ENCODE measurements around the gene TUBA3D. TPM values are rescaled to one million over a fixed set of nuclear protein-coding genes. Genes with fewer than 3 reads are reported as not detected.

The TUBA3D gene
- total and polyA plus RNA-seq, 9 of the 15 experiments (the other 6 are each of a cell fraction or from before 2014, with no cell fraction given): not detected

GRCh38 chr2:131488306-131489205 is 12.6 kb downstream of the TUBA3D start:
- intact Hi-C loops (cut with micrococcal nuclease): loop anchor here (10.0 kb wide), 1 partner anchor 1304 kb away; the partner anchor contains the start of genes MZT2B and SMPD4
- ChIA-PET CTCF (ENCODE audit: low intra/inter-chr PET ratio) (interaction anchor here (0.7 kb wide), 1 partner anchor 75 kb away, joined by 3 read pairs; no protein-coding TSS in a partner anchor), POLR2A (interaction anchor here (0.6 to 1.2 kb wide), 2 partner anchors 1302 to 1709 kb away, joined by 3 to 7 read pairs; no protein-coding TSS in a partner anchor)
- no peak for DNase-seq (ENCODE audit: extremely low read depth in 1 of 4, low spot score in 3 of 4)
- Histone ChIP-seq H3K4me3 (no peak overlapping the region), H3K4me2 (ENCODE audit: insufficient read depth, low read length) (no peak overlapping the region), H3K9me1 (ENCODE audit: control insufficient read depth, insufficient read depth, low read length) (no peaks in the 10 kb centered on the region), H2AFZ (ENCODE audit: low read depth, low read length) (no peak overlapping the region), H3K27ac (ENCODE audit: extremely low read depth, low read depth, low read length) (no peak overlapping the region), H3K9ac (ENCODE audit: insufficient read depth in 1 of 2, low read depth in 2 of 2, low read length in 2 of 2) (peak overlapping the region in 1 of 2 experiments; percentile 79; a peak in 2 of 4 replicates), H3K27me3 (ENCODE audit: control insufficient read depth in 2 of 2, insufficient read depth in 2 of 2, low read length in 2 of 2) (no peaks in the 10 kb centered on the region), H3K9me3 (replicated peaks; ENCODE audit: control insufficient read depth, insufficient read depth, low read depth, low read length) (no peaks in the 10 kb centered on the region), H3K36me3 (ENCODE audit: control insufficient read depth, insufficient read depth, low read length) (peaks cover 40% of the 10 kb centered on the region; the same call in 1 of the 3 replicates), H3K4me1 (replicated peaks in 1 of 2; ENCODE audit: control insufficient read depth in 2 of 2, insufficient read depth in 2 of 2, low read length in 2 of 2) (peaks cover 2 to 37% of the 10 kb centered on the region in 2 experiments; a peak in 3 of 5 replicates), H3K79me2 (ENCODE audit: control insufficient read depth, insufficient read depth, low read length) (peaks cover 52% of the 10 kb centered on the region), H4K20me1 (replicated peaks; ENCODE audit: control insufficient read depth, insufficient read depth, low read length) (peaks cover 9% of the 10 kb centered on the region; the same call in 1 of the 2 replicates)
- FAIRE-seq: no peak
- ATAC-seq: no peak
- TF ChIP-seq SIN3A (IDR thresholded peaks at IDR 0.05; ENCODE audit: borderline replicate concordance in 2 of 2, control insufficient read depth in 1 of 2, low read depth in 2 of 2, low read length in 2 of 2): 0 out of 4 replicates have a peak, but pooled peaks of 1 of the 2 experiments have one; percentile 18
- no peak for TF ChIP-seq SAP30 (IDR thresholded peaks at IDR 0.05; ENCODE audit: borderline replicate concordance, insufficient read depth, low read depth, low read length, poor library complexity, severe bottlenecking)
- TF ChIP-seq E2F3 (CRISPR knock-in tag; IDR thresholded peaks at IDR 0.05): no peak
- TF ChIP-seq RBFOX2 (IDR thresholded peaks at IDR 0.05; ENCODE audit: low read depth, low read length): peak; percentile 58
- no TSS peak for BruUV-seq (replicated peaks)
- in situ Hi-C loops (cut with MboI): no loop called here
- WGBS (ENCODE audit: insufficient coverage, low coverage, missing lambda C conversion rate): 89% methylated on average over 11 of the region's 14 CpGs

Measured in K562 (cell line).